Naive thymus-derived CD4-positive, alpha-beta T cell (primary cell): Measurements from ENCODE around the gene CPXM1. TPM values are rescaled to one million over a fixed set of nuclear protein-coding genes. Genes with fewer than 3 reads are reported as not detected.

ENCODE experiments used
- ATAC-seq: fragments of 150-1000 bp; cut with Tn5 transposase; 2 replicates; pipeline ENCODE4 v1.10.0; 2021; ENCODE audit warnings: mild to moderate bottlenecking, moderate library complexity
- CTCF ChIA-PET: fragments of 350-600 bp; sonication (Branson Sonifier 250); formaldehyde crosslinking; loops from one replicate; lab custom pipeline; 2021; ENCODE audit warnings: antibody characterized with exemption; lab: Charles Lee
- POLR2A ChIA-PET: fragments of 350-600 bp; sonication (Branson Sonifier 250); formaldehyde crosslinking; loops from one replicate; lab custom pipeline; 2021; ENCODE audit warnings: antibody characterized with exemption, inconsistent platforms; lab: Charles Lee
- DNase-seq, 9 donors: peaks; one replicate each; pipeline versions ENCODE4 v3.0.0 to v3.0.0-alpha.2; 2020 to 2022; ENCODE audit warnings: mixed read lengths in 1 of 9
- H3K27ac ChIP-seq: one replicate; pipeline ENCODE4 v1.7.0; 2013; ENCODE audit warnings: mild to moderate bottlenecking, low read depth, low read length, moderate library complexity
- H3K27me3 ChIP-seq, 2 donors: one replicate each; pipeline ENCODE4 v1.7.0; 2013; ENCODE audit warnings: low read length in 2 of 2, mild to moderate bottlenecking in 2 of 2, moderate library complexity in 2 of 2; ENCODE audit not compliant: control insufficient read depth in 2 of 2, insufficient read depth in 2 of 2
- H3K36me3 ChIP-seq, 3 experiments: 1 replicate in 2 of 3; 2 replicates in 1 of 3; pipeline ENCODE4 v1.7.0; 2013; ENCODE audit warnings: low read length in 3 of 3, mild to moderate bottlenecking in 3 of 3, moderate library complexity in 1 of 3; ENCODE audit not compliant: insufficient read depth in 3 of 3, control insufficient read depth in 2 of 3
- H3K4me1 ChIP-seq, 2 donors: one replicate each; pipeline ENCODE4 v1.7.0; 2013; ENCODE audit warnings: low read length in 2 of 2, mild to moderate bottlenecking in 2 of 2, moderate library complexity in 1 of 2; ENCODE audit not compliant: control insufficient read depth in 2 of 2, insufficient read depth in 2 of 2
- H3K4me3 ChIP-seq: 2 replicates; pipeline ENCODE4 v1.7.0; 2013; ENCODE audit warnings: mild to moderate bottlenecking, low read length
- H3K9me3 ChIP-seq, 3 experiments: 1 replicate in 2 of 3; 2 replicates in 1 of 3; pipeline ENCODE4 v1.7.0; 2013; ENCODE audit warnings: low read length in 3 of 3; ENCODE audit not compliant: control insufficient read depth in 2 of 3
- H3K27ac Mint-ChIP-seq, 9 donors: one replicate each; pipeline ENCODE4 v1.8.0; 2020 to 2022; ENCODE audit warnings: mixed read lengths in 9 of 9, mild to moderate bottlenecking in 8 of 9, moderate library complexity in 5 of 9, inconsistent platforms in 2 of 9
- H3K27me3 Mint-ChIP-seq, 5 donors: one replicate each; pipeline ENCODE4 v1.8.0; 2021 to 2022; ENCODE audit warnings: mixed read lengths in 5 of 5, mild to moderate bottlenecking in 1 of 5
- H3K36me3 Mint-ChIP-seq, 5 donors: one replicate each; pipeline ENCODE4 v1.8.0; 2020 to 2022; ENCODE audit warnings: mixed read lengths in 5 of 5, mild to moderate bottlenecking in 3 of 5, inconsistent platforms in 1 of 5
- H3K4me1 Mint-ChIP-seq, 7 donors: one replicate each; pipeline ENCODE4 v1.8.0; 2020 to 2022; ENCODE audit warnings: mixed read lengths in 7 of 7, mild to moderate bottlenecking in 3 of 7, inconsistent platforms in 1 of 7
- H3K4me3 Mint-ChIP-seq, 10 donors: one replicate each; pipeline ENCODE4 v1.8.0; 2020 to 2022; ENCODE audit warnings: mild to moderate bottlenecking in 10 of 10, mixed read lengths in 10 of 10, moderate library complexity in 6 of 10, inconsistent platforms in 2 of 10
- H3K9me3 Mint-ChIP-seq, 11 donors: one replicate each; pipeline ENCODE4 v1.8.0; 2020 to 2022; ENCODE audit warnings: mixed read lengths in 11 of 11, mild to moderate bottlenecking in 4 of 11, inconsistent platforms in 1 of 11, moderate library complexity in 1 of 11
- intact Hi-C, 2 donors: fragments of 100-400 bp; cut with micrococcal nuclease; formaldehyde crosslinking; loops; one replicate each; pipeline ENCODE4 v1.15.1; 2023
- polyA plus RNA-seq, 2 donors: library from polyadenylated mRNA; unstranded; fragments of 300-500 nt; fragmentation: Illumina TruSeq; gene quantifications; one replicate each; pipeline ENCODE4 v1.2.3, GENCODE V29; 2021
- total RNA-seq, 6 experiments: library from RNA in 5 of 6; stranded (reverse) in 5 of 6; gene quantifications; 1 replicate in 5 of 6; 2 replicates in 1 of 6; pipeline ENCODE4 v1.2.3 and lab custom pipeline; 2021 to 2026

CPXM1 gene
- total and polyA plus RNA-seq, 7 experiments from 2014 or later, result 0.12 to 1.8 (median 0.31) TPM; not detected in 1

- H3K36me3 Mint-ChIP-seq, result no peaks in the 10 kb centered on the region
- ATAC-seq (no peak), DNase-seq (no peak)
- peaks cover 0 to 7% (median 2%) of the 10 kb centered on the region in 7 donors for H3K4me1 Mint-ChIP-seq
- no peak overlapping the region for H3K27ac ChIP-seq
- H3K27ac Mint-ChIP-seq, result no peak overlapping the region
- no peaks in the 10 kb centered on the region for H3K4me1 ChIP-seq
- no peak overlapping the region for H3K4me3 Mint-ChIP-seq
- H3K9me3 Mint-ChIP-seq, result no peaks in the 10 kb centered on the region
- ChIA-PET POLR2A (interaction anchor here (0.6 kb wide), 1 partner anchor 38 kb away, joined by 3 read pairs; no protein-coding TSS in a partner anchor), CTCF (no interaction called here)
- no peaks in the 10 kb centered on the region for H3K9me3 ChIP-seq
- no peaks in the 10 kb centered on the region for H3K36me3 ChIP-seq
- intact Hi-C loops, result loop anchor here in 1 of 2 donors (5.0 kb wide), 1 partner anchor 243 kb away; no protein-coding TSS in a partner anchor
- no peak overlapping the region for H3K4me3 ChIP-seq
- no peaks in the 10 kb centered on the region for H3K27me3 ChIP-seq
- H3K27me3 Mint-ChIP-seq, result peaks cover 6 to 15% (median 14%) of the 10 kb centered on the region in 5 donors
Observed at GRCh38 chr20:2759143-2759542, 41.3 kb downstream of the CPXM1 start.

- POLR2A ChIA-PET, result no interaction called here
- Mint-ChIP-seq H3K36me3 (no peaks in the 10 kb centered on the region), H3K4me3 (no peak overlapping the region), H3K27ac (no peak overlapping the region), H3K9me3 (no peaks in the 10 kb centered on the region), H3K4me1 (peaks cover 4 to 19% (median 11%) of the 10 kb centered on the region in 7 donors), H3K27me3 (peaks cover 6 to 25% (median 14%) of the 10 kb centered on the region in 5 donors)
- Histone ChIP-seq H3K27ac (no peak overlapping the region), H3K4me3 (no peak overlapping the region), H3K4me1 (peaks cover 4 to 7% of the 10 kb centered on the region in 2 donors), H3K27me3 (no peaks in the 10 kb centered on the region), H3K9me3 (no peaks in the 10 kb centered on the region), H3K36me3 (no peaks in the 10 kb centered on the region)
- CTCF ChIA-PET, result interaction anchor here (1.1 kb wide), 1 partner anchor 559 kb away, joined by 3 read pairs; no protein-coding TSS in a partner anchor
- intact Hi-C loops, result loop anchor here in 1 of 2 donors (5.0 kb wide), 1 partner anchor 244 kb away; no protein-coding TSS in a partner anchor
- DNase-seq (no peak), ATAC-seq (no peak)
Observed at GRCh38 chr20:2757969-2758368, 42.5 kb downstream of the CPXM1 start.

GRCh38 chr20:2757001-2757400, 43.4 kb downstream of the CPXM1 start:
- ATAC-seq (no peak), DNase-seq (no peak)
- Histone ChIP-seq H3K27me3 (no peaks in the 10 kb centered on the region), H3K9me3 (no peaks in the 10 kb centered on the region), H3K4me3 (no peak overlapping the region), H3K27ac (no peak overlapping the region), H3K4me1 (peaks cover 6 to 12% of the 10 kb centered on the region in 2 donors), H3K36me3 (no peaks in the 10 kb centered on the region)
- Mint-ChIP-seq H3K9me3 (no peaks in the 10 kb centered on the region), H3K4me3 (peak overlapping the region in 1 of 10 donors; percentile 41), H3K36me3 (no peaks in the 10 kb centered on the region), H3K4me1 (peaks cover 6 to 20% (median 12%) of the 10 kb centered on the region in 7 donors), H3K27ac (no peak overlapping the region), H3K27me3 (peaks cover 6 to 29% (median 14%) of the 10 kb centered on the region in 5 donors)
- POLR2A ChIA-PET, result no interaction called here
- intact Hi-C loops, result loop anchor here in 1 of 2 donors (5.0 kb wide), 1 partner anchor 245 kb away; no protein-coding TSS in a partner anchor
- CTCF ChIA-PET, result interaction anchor here (1.1 kb wide), 1 partner anchor 560 kb away, joined by 3 read pairs; no protein-coding TSS in a partner anchor

- Histone ChIP-seq H3K9me3 (no peaks in the 10 kb centered on the region), H3K4me1 (peaks cover 6 to 12% of the 10 kb centered on the region in 2 donors), H3K4me3 (no peak overlapping the region), H3K36me3 (no peaks in the 10 kb centered on the region), H3K27me3 (no peaks in the 10 kb centered on the region), H3K27ac (no peak overlapping the region)
- intact Hi-C loops, result loop anchor here (1.0 to 5.0 kb wide), 2 partner anchors 96 to 246 kb away; no protein-coding TSS in a partner anchor
- ChIA-PET POLR2A (no interaction called here), CTCF (interaction anchor here (0.8 to 1.3 kb wide), 2 partner anchors 63 to 67 kb away, joined by 4 read pairs; no protein-coding TSS in a partner anchor)
- H3K9me3 Mint-ChIP-seq, result no peaks in the 10 kb centered on the region
- H3K4me1 Mint-ChIP-seq, result peaks cover 9 to 24% (median 15%) of the 10 kb centered on the region in 7 donors
- H3K36me3 Mint-ChIP-seq, result no peaks in the 10 kb centered on the region
- peak overlapping the region in 1 of 9 donors; percentile 2 for H3K27ac Mint-ChIP-seq
- H3K4me3 Mint-ChIP-seq, result no peak overlapping the region
- peaks cover 6 to 33% (median 13%) of the 10 kb centered on the region in 5 donors for H3K27me3 Mint-ChIP-seq
- DNase-seq (no peak), ATAC-seq (no peak)
Observed at GRCh38 chr20:2756056-2756611, 44.3 kb downstream of the CPXM1 start.

- no peaks in the 10 kb centered on the region for H3K36me3 ChIP-seq
- H3K27me3 Mint-ChIP-seq, result peaks cover 6 to 39% (median 9%) of the 10 kb centered on the region in 5 donors
- H3K4me1 Mint-ChIP-seq, result peaks cover 14 to 30% (median 20%) of the 10 kb centered on the region in 7 donors
- no peaks in the 10 kb centered on the region for H3K9me3 ChIP-seq
- H3K27ac Mint-ChIP-seq, result no peak overlapping the region
- DNase-seq (no peak), ATAC-seq (no peak)
- ChIA-PET CTCF (interaction anchor here (0.8 to 1.3 kb wide), 3 partner anchors 12 to 67 kb away, joined by 4 read pairs; no protein-coding TSS in a partner anchor), POLR2A (interaction anchor here (0.5 kb wide), 1 partner anchor 1364 kb away, joined by 3 read pairs; no protein-coding TSS in a partner anchor)
- peaks cover 10 to 16% of the 10 kb centered on the region in 2 donors for H3K4me1 ChIP-seq
- H3K4me3 Mint-ChIP-seq, result no peak overlapping the region
- H3K27me3 ChIP-seq, result no peaks in the 10 kb centered on the region
- no peak overlapping the region for H3K27ac ChIP-seq
- H3K36me3 Mint-ChIP-seq, result no peaks in the 10 kb centered on the region
- H3K9me3 Mint-ChIP-seq, result no peaks in the 10 kb centered on the region
- intact Hi-C loops, result loop anchor here (1.0 to 5.0 kb wide), 2 partner anchors 97 to 247 kb away; no protein-coding TSS in a partner anchor
- no peak overlapping the region for H3K4me3 ChIP-seq
Observed at GRCh38 chr20:2755451-2756055, 44.9 kb downstream of the CPXM1 start.

GRCh38 chr20:2754424-2754823, 46.0 kb downstream of the CPXM1 start:
- H3K27ac ChIP-seq, result no peak overlapping the region
- POLR2A ChIA-PET, result interaction anchor here (0.6 to 1.3 kb wide), 2 partner anchors 11 to 102 kb away, joined by 3 read pairs; partner anchors contain the start of gene NOP56
- Mint-ChIP-seq H3K4me1 (peaks cover 20 to 35% (median 27%) of the 10 kb centered on the region in 7 donors), H3K4me3 (peak overlapping the region in 5 of 10 donors; percentile 25 to 88 (median 53)), H3K27me3 (peaks cover 6 to 48% (median 9%) of the 10 kb centered on the region in 5 donors), H3K36me3 (no peaks in the 10 kb centered on the region), H3K9me3 (no peaks in the 10 kb centered on the region), H3K27ac (peak overlapping the region in 2 of 9 donors; percentile 9 to 58)
- H3K36me3 ChIP-seq, result no peaks in the 10 kb centered on the region
- peaks cover 12 to 18% of the 10 kb centered on the region in 2 donors for H3K4me1 ChIP-seq
- H3K9me3 ChIP-seq, result no peaks in the 10 kb centered on the region
- DNase-seq (no peak), ATAC-seq (no peak)
- no peaks in the 10 kb centered on the region for H3K27me3 ChIP-seq
- H3K4me3 ChIP-seq, result no peak overlapping the region
- intact Hi-C loops, result loop anchor here in 1 of 2 donors (5.0 kb wide), 1 partner anchor 83 kb away; no protein-coding TSS in a partner anchor
- CTCF ChIA-PET, result interaction anchor here (1.1 to 3.5 kb wide), 4 partner anchors 10 to 66 kb away, joined by 9 to 29 read pairs (median 19); no protein-coding TSS in a partner anchor
